ENCODE measurements around the gene REC8. TPM values are rescaled to one million over a fixed set of nuclear protein-coding genes. Genes with fewer than 3 reads are reported as not detected.

Gene REC8
- total and polyA plus RNA-seq, 4 donors = 2.3 to 4.7 (median 3.8) TPM

- Histone ChIP-seq H3K9me3 (ENCODE audit: control insufficient read depth in 4 of 4, low read length in 3 of 4) (no peaks in the 10 kb centered on the region), H3K9ac (ENCODE audit: low read depth in 1 of 2, low read length in 2 of 2) (no peak overlapping the region), H3K4me1 (ENCODE audit: control insufficient read depth in 4 of 4, insufficient read depth in 4 of 4, low read length in 3 of 4) (peaks cover 3 to 16% (median 12%) of the 10 kb centered on the region in 4 donors), H3K36me3 (ENCODE audit: control insufficient read depth in 4 of 4, insufficient read depth in 3 of 4, low read depth in 1 of 4, low read length in 3 of 4) (peaks cover 8 to 53% (median 48%) of the 10 kb centered on the region in 4 donors), H3K27ac (ENCODE audit: low read depth in 1 of 2, low read length in 2 of 2) (no peak overlapping the region), H3K4me3 (ENCODE audit: low read depth in 1 of 3, low read length in 3 of 3) (no peak overlapping the region), H3K27me3 (ENCODE audit: control insufficient read depth in 4 of 4, insufficient read depth in 4 of 4, low read length in 3 of 4) (no peaks in the 10 kb centered on the region)
- WGBS = 96% methylated on average over 16 of the region's 16 CpGs
- TF ChIP-seq ZBTB33 (IDR thresholded peaks at IDR 0.05) = no peak
- no peak for TF ChIP-seq MAX (IDR thresholded peaks at IDR 0.05)
- no peak for TF ChIP-seq YY1 (IDR thresholded peaks at IDR 0.05)
- no peak for TF ChIP-seq GABPA (IDR thresholded peaks at IDR 0.05 in 1 of 2, conservative IDR thresholded peaks at IDR 0.05 in 1 of 2)
- no peak for TF ChIP-seq ATF3 (IDR thresholded peaks at IDR 0.05)
- no peak for TF ChIP-seq EGR1 (IDR thresholded peaks at IDR 0.05; ENCODE audit: low read depth in 2 of 2)
- no peak for TF ChIP-seq TAF1 (conservative IDR thresholded peaks at IDR 0.05)
- TF ChIP-seq HNF4G (IDR thresholded peaks at IDR 0.05) = no peak
- no peak for TF ChIP-seq JUND (IDR thresholded peaks at IDR 0.05)
- no peak for TF ChIP-seq RXRA (IDR thresholded peaks at IDR 0.05)
- TF ChIP-seq FOXA1 (IDR thresholded peaks at IDR 0.05) = no peak
- no peak for TF ChIP-seq NR2F2 (IDR thresholded peaks at IDR 0.05)
- TF ChIP-seq HNF4A (conservative IDR thresholded peaks at IDR 0.05) = no peak
- no peak for TF ChIP-seq SP1 (IDR thresholded peaks at IDR 0.05)
- TF ChIP-seq CTCF (IDR thresholded peaks at IDR 0.05; ENCODE audit: low read depth, low read length, missing input control) = no peak
- no peak for TF ChIP-seq REST (IDR thresholded peaks at IDR 0.05)
- no peak for TF ChIP-seq FOXA2 (IDR thresholded peaks at IDR 0.05)
- no peak for TF ChIP-seq RAD21 (IDR thresholded peaks at IDR 0.05)
- DNase-seq (ENCODE audit: low spot score) = no peak
Observed at GRCh38 chr14:24151404-24152080, 20.3 kb upstream of the REC8 start.
